Liver (tissue), 3 donors: ENCODE data around the gene PRPS1L1.

Source experiments
- JUND ChIP-seq, 2 donors: IDR thresholded peaks; 2 replicates each; pipeline ENCODE4 v1.6.1; 2016; ENCODE audit warnings: antibody characterized with exemption in 2 of 2
- SP1 ChIP-seq: IDR thresholded peaks from 2 replicates; pipeline ENCODE4 v1.6.1; 2018; ENCODE audit warnings: antibody characterized with exemption, mild to moderate bottlenecking
- TF ChIP-seq, protein P1 (sequence below): fragments of 150-350 bp; IDR thresholded peaks from 2 replicates; pipeline ENCODE4 v1.5.1; 2017; ENCODE audit warnings: improper control_type of control experiment, low read depth, low read length; ENCODE audit not compliant: missing input control
- TF ChIP-seq, protein P2 (sequence below): IDR thresholded peaks from 2 replicates; pipeline ENCODE4 v1.6.1; 2016; ENCODE audit warnings: antibody characterized with exemption, mild to moderate bottlenecking
- TF ChIP-seq, protein P3 (sequence below): IDR thresholded peaks from 2 replicates; pipeline ENCODE4 v1.6.1; 2016; ENCODE audit warnings: antibody characterized with exemption
- donor health status: healthy.
- donor health status: healthy.

- TF ChIP-seq, protein P1, sequence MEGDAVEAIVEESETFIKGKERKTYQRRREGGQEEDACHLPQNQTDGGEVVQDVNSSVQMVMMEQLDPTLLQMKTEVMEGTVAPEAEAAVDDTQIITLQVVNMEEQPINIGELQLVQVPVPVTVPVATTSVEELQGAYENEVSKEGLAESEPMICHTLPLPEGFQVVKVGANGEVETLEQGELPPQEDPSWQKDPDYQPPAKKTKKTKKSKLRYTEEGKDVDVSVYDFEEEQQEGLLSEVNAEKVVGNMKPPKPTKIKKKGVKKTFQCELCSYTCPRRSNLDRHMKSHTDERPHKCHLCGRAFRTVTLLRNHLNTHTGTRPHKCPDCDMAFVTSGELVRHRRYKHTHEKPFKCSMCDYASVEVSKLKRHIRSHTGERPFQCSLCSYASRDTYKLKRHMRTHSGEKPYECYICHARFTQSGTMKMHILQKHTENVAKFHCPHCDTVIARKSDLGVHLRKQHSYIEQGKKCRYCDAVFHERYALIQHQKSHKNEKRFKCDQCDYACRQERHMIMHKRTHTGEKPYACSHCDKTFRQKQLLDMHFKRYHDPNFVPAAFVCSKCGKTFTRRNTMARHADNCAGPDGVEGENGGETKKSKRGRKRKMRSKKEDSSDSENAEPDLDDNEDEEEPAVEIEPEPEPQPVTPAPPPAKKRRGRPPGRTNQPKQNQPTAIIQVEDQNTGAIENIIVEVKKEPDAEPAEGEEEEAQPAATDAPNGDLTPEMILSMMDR: no peak
- TF ChIP-seq, protein P2, sequence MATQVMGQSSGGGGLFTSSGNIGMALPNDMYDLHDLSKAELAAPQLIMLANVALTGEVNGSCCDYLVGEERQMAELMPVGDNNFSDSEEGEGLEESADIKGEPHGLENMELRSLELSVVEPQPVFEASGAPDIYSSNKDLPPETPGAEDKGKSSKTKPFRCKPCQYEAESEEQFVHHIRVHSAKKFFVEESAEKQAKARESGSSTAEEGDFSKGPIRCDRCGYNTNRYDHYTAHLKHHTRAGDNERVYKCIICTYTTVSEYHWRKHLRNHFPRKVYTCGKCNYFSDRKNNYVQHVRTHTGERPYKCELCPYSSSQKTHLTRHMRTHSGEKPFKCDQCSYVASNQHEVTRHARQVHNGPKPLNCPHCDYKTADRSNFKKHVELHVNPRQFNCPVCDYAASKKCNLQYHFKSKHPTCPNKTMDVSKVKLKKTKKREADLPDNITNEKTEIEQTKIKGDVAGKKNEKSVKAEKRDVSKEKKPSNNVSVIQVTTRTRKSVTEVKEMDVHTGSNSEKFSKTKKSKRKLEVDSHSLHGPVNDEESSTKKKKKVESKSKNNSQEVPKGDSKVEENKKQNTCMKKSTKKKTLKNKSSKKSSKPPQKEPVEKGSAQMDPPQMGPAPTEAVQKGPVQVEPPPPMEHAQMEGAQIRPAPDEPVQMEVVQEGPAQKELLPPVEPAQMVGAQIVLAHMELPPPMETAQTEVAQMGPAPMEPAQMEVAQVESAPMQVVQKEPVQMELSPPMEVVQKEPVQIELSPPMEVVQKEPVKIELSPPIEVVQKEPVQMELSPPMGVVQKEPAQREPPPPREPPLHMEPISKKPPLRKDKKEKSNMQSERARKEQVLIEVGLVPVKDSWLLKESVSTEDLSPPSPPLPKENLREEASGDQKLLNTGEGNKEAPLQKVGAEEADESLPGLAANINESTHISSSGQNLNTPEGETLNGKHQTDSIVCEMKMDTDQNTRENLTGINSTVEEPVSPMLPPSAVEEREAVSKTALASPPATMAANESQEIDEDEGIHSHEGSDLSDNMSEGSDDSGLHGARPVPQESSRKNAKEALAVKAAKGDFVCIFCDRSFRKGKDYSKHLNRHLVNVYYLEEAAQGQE: no peak
- TF ChIP-seq, protein P3, sequence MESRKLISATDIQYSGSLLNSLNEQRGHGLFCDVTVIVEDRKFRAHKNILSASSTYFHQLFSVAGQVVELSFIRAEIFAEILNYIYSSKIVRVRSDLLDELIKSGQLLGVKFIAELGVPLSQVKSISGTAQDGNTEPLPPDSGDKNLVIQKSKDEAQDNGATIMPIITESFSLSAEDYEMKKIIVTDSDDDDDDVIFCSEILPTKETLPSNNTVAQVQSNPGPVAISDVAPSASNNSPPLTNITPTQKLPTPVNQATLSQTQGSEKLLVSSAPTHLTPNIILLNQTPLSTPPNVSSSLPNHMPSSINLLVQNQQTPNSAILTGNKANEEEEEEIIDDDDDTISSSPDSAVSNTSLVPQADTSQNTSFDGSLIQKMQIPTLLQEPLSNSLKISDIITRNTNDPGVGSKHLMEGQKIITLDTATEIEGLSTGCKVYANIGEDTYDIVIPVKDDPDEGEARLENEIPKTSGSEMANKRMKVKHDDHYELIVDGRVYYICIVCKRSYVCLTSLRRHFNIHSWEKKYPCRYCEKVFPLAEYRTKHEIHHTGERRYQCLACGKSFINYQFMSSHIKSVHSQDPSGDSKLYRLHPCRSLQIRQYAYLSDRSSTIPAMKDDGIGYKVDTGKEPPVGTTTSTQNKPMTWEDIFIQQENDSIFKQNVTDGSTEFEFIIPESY: no peak
- TF ChIP-seq JUND (IDR thresholded peaks at IDR 0.05): no peak
- no peak for TF ChIP-seq SP1
These were observed 48.8 kb upstream of the PRPS1L1 start for GRCh38 chr7:18076461-18076860.
